Neural progenitor cell (in vitro differentiated cells): ENCODE data around the gene SRGAP3. TPM values are rescaled to one million over a fixed set of nuclear protein-coding genes. Genes with fewer than 3 reads are reported as not detected.

Source experiments
- DNase-seq: peaks from one replicate; pipeline ENCODE4 v3.0.0-alpha.2; 2016; ENCODE audit warnings: low spot score
- H2AFZ ChIP-seq: fragments of 200-600 bp; sonication (generic); replicated peaks from 2 replicates; pipeline ENCODE4 v1.6.1; 2016; ENCODE audit warnings: antibody characterized with exemption
- H3F3A ChIP-seq: fragments of 200-600 bp; sonication (generic); 2 replicates; pipeline ENCODE4 v1.6.1; 2016; ENCODE audit warnings: antibody characterized with exemption, low read depth
- H3K27ac ChIP-seq: fragments of 200-600 bp; sonication (generic); 2 replicates; pipeline ENCODE4 v1.5.1; 2016; ENCODE audit warnings: mild to moderate bottlenecking
- H3K27me3 ChIP-seq: fragments of 200-600 bp; sonication (generic); 2 replicates; pipeline ENCODE4 v1.6.1; 2016; ENCODE audit warnings: mild to moderate bottlenecking, moderate library complexity
- H3K36me3 ChIP-seq: fragments of 200-600 bp; sonication (generic); 2 replicates; pipeline ENCODE4 v1.5.1; 2016
- H3K4me1 ChIP-seq: fragments of 200-600 bp; sonication (generic); 2 replicates; pipeline ENCODE4 v1.6.1; 2016; ENCODE audit warnings: mixed run types
- H3K4me2 ChIP-seq: fragments of 200-600 bp; sonication (generic); 2 replicates; pipeline ENCODE4 v1.6.1; 2016
- H3K4me3 ChIP-seq: fragments of 200-600 bp; sonication (generic); 2 replicates; pipeline ENCODE4 v1.5.1; 2016
- H3K79me2 ChIP-seq: fragments of 200-600 bp; sonication (generic); 2 replicates; pipeline ENCODE4 v1.6.1; 2016; ENCODE audit warnings: low read depth
- H3K9ac ChIP-seq: fragments of 200-600 bp; sonication (generic); 2 replicates; pipeline ENCODE4 v1.6.1; 2016
- H3K9me3 ChIP-seq: fragments of 200-600 bp; sonication (generic); 2 replicates; pipeline ENCODE4 v1.5.1; 2016; ENCODE audit warnings: low read depth
- H4K20me1 ChIP-seq: fragments of 200-600 bp; sonication (generic); 2 replicates; pipeline ENCODE4 v1.6.1; 2016; ENCODE audit warnings: low read depth
- H3K27ac Mint-ChIP-seq: 3 replicates; pipeline ENCODE4 v1.8.0; 2021; ENCODE audit warnings: mixed read lengths
- H3K27me3 Mint-ChIP-seq: 2 replicates; pipeline ENCODE4 v1.8.0; 2022; ENCODE audit warnings: low read depth, mild to moderate bottlenecking, inconsistent platforms, moderate library complexity, mixed read lengths; ENCODE audit not compliant: insufficient read depth
- H3K36me3 Mint-ChIP-seq: 3 replicates; pipeline ENCODE4 v1.8.0; 2021; ENCODE audit warnings: mixed read lengths
- H3K4me1 Mint-ChIP-seq: 3 replicates; pipeline ENCODE4 v1.8.0; 2021; ENCODE audit warnings: mixed read lengths
- H3K4me3 Mint-ChIP-seq: 3 replicates; pipeline ENCODE4 v1.8.0; 2021; ENCODE audit warnings: mild to moderate bottlenecking, moderate library complexity, mixed read lengths
- H3K9me3 Mint-ChIP-seq: 3 replicates; pipeline ENCODE4 v1.8.0; 2020; ENCODE audit warnings: mixed read lengths
- CTCF ChIP-seq: fragments of 200-600 bp; sonication (generic); IDR thresholded peaks from 2 replicates; pipeline ENCODE4 v1.5.1; 2017; ENCODE audit warnings: antibody characterized with exemption, mild to moderate bottlenecking
- EZH2 ChIP-seq: fragments of 200-600 bp; sonication (generic); IDR thresholded peaks from 2 replicates; pipeline ENCODE4 v1.6.1; 2017; ENCODE audit warnings: antibody characterized with exemption, mild to moderate bottlenecking, moderate library complexity
- EZH2phosphoT487 ChIP-seq: fragments of 200-600 bp; sonication (generic); IDR thresholded peaks from 2 replicates; pipeline ENCODE4 v1.6.1; 2017; ENCODE audit warnings: antibody characterized with exemption
- small RNA-seq: library from RNA; depleted of rRNA; stranded (forward); fragments of <200 nt; gene quantifications from one replicate; pipeline ENCODE3, GENCODE V24; 2015
- total RNA-seq: library from RNA; depleted of rRNA; stranded (reverse); fragments of >200 nt; gene quantifications from 2 replicates; pipeline ENCODE4 v1.2.3, GENCODE V29; 2015; ENCODE audit warnings: low replicate concordance

SRGAP3 gene
- total RNA-seq, 1 donor from 2014 or later: 59.3 TPM

- H3K27me3 ChIP-seq: no peaks in the 10 kb centered on the region
- Mint-ChIP-seq H3K36me3 (peaks cover 4% of the 10 kb centered on the region), H3K27ac (no peak overlapping the region), H3K27me3 (no peaks in the 10 kb centered on the region), H3K4me3 (no peak overlapping the region), H3K9me3 (no peaks in the 10 kb centered on the region), H3K4me1 (no peaks in the 10 kb centered on the region)
- H2AFZ ChIP-seq: no peak overlapping the region
- TF ChIP-seq CTCF (no peak), EZH2phosphoT487 (no peak), EZH2 (no peak)
- H3K27ac ChIP-seq: no peak overlapping the region
- DNase-seq: no peak
- no peaks in the 10 kb centered on the region for H3K79me2 ChIP-seq
- H3F3A ChIP-seq: no peaks in the 10 kb centered on the region
- H3K9ac ChIP-seq: no peak overlapping the region
- H3K36me3 ChIP-seq: peaks cover 4% of the 10 kb centered on the region
- no peaks in the 10 kb centered on the region for H3K4me1 ChIP-seq
- no peak overlapping the region for H3K4me2 ChIP-seq
- H3K9me3 ChIP-seq: no peaks in the 10 kb centered on the region
- no peak overlapping the region for H3K4me3 ChIP-seq
- no peaks in the 10 kb centered on the region for H4K20me1 ChIP-seq
These were observed 316.9 kb downstream of the SRGAP3 start for GRCh38 chr3:8932507-8932906.

- no peak overlapping the region for H3K9ac ChIP-seq
These were observed 318.1 kb downstream of the SRGAP3 start for GRCh38 chr3:8931342-8931741.

More at GRCh38 chr3:8931342-8931741, 318.1 kb downstream of the SRGAP3 start:
- TF ChIP-seq CTCF (no peak), EZH2phosphoT487 (no peak), EZH2 (no peak)
- no peaks in the 10 kb centered on the region for H3K79me2 ChIP-seq
- DNase-seq: no peak
- no peaks in the 10 kb centered on the region for H4K20me1 ChIP-seq
- peaks cover 4% of the 10 kb centered on the region for H3K36me3 Mint-ChIP-seq
- no peak overlapping the region for H3K27ac Mint-ChIP-seq
- H3K36me3 ChIP-seq: peaks cover 4% of the 10 kb centered on the region
- no peak overlapping the region for H2AFZ ChIP-seq
- H3K4me3 Mint-ChIP-seq: no peak overlapping the region
- no peaks in the 10 kb centered on the region for H3F3A ChIP-seq
- H3K4me3 ChIP-seq: no peak overlapping the region
- no peak overlapping the region for H3K4me2 ChIP-seq
- no peaks in the 10 kb centered on the region for H3K4me1 ChIP-seq
- no peaks in the 10 kb centered on the region for H3K9me3 Mint-ChIP-seq
- no peaks in the 10 kb centered on the region for H3K4me1 Mint-ChIP-seq
- no peaks in the 10 kb centered on the region for H3K27me3 Mint-ChIP-seq
- no peaks in the 10 kb centered on the region for H3K9me3 ChIP-seq
- no peaks in the 10 kb centered on the region for H3K27me3 ChIP-seq
- H3K27ac ChIP-seq: no peak overlapping the region

Small RNA genes lying within 50 kb of the gene (small RNA-seq; reads per million reads assigned to genes)
- gene RF00416: not detected

Other genes with a start within 250 kb of the SRGAP3 start
- gene THUMPD3, start 113.4 kb upstream of the SRGAP3 start, total RNA-seq: 20.5 and 23.9 TPM in 2 replicates
- gene SETD5, start 148.0 kb upstream of the SRGAP3 start, total RNA-seq: 198 TPM in 2 replicates